Measurements from ENCODE around the gene KRT79. TPM values are rescaled to one million over a fixed set of nuclear protein-coding genes. Genes with fewer than 3 reads are reported as not detected.

The KRT79 gene
- total RNA-seq, 2 experiments from 2014 or later: not detected

GRCh38 chr12:52838609-52839435 lies 4.7 kb upstream of the KRT79 start:
- Mint-ChIP-seq H3K27ac (no peak overlapping the region), H3K9me3 (no peaks in the 10 kb centered on the region), H3K36me3 (ENCODE audit: low read depth) (no peaks in the 10 kb centered on the region), H3K27me3 (ENCODE audit: low read depth) (no peaks in the 10 kb centered on the region), H3K4me1 (ENCODE audit: low read depth) (peaks cover 22% of the 10 kb centered on the region), H3K4me3 (no peak overlapping the region)
- DNase-seq: no peak
- intact Hi-C loops (cut with micrococcal nuclease): no loop called here
- CTCF ChIA-PET: interaction anchor here (1.0 to 1.2 kb wide), 2 partner anchors 41 to 466 kb away, joined by 4 read pairs; no protein-coding TSS in a partner anchor

DNA sequence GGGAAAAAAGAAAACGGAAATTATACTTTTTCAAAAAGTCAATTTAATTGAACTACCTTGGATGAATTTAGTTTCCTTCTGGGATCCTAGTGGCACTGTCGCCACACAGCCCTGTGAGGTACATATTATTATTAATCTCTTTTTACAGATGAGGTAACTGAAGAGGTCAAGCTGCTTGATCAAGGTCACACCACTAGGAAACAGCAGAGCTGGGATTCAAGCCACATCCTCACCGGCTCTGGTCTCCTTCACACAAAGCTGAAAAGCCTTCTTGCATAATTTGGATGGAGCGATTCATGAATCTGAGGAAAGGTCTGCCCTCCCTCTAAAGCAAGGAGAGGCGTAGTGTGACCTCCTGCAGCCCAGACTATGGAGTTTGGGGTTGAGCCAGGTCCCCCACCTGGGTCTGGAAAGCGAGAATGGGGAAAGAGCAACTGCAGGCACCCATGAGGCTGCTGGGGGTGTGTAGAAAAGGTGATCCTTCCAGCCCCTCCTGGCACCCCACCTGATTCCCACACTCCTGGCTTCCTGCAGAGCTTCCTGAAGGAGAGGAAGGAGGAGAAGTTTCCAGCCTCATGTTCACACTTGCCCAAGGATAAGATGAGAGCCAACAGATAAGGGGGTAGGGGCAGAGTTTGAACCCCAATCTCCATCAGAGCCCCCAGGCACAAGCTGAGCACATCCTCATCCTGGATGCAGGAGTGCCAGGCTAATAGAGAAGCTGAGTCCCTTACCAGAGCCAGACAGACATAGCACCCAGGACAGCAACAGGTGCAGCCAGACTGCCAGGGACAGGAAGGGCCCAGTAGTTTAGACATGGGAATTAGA lies 3.9 kb upstream of the KRT79 start:
- no peak for DNase-seq
- H3K4me3 Mint-ChIP-seq: no peak overlapping the region
- CTCF ChIA-PET: interaction anchor here (1.0 to 1.2 kb wide), 2 partner anchors 42 to 466 kb away, joined by 4 read pairs; no protein-coding TSS in a partner anchor

DNA sequence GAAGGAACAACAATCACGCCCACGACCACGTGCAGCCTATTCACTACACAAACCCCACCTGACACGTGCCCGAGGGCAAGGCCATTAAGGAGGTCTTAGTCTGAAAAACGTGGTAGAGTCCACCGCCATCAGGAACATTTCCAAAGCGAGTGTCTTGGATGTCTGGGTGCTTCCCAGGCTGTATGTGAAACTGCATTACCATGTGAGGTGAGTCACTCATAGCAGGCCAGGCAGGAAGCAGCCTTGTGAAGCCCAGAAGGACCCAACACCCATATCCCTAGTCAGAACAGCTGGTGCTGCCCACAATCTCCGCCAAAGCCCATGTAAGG lies 3.3 kb upstream of the KRT79 start:
- intact Hi-C loops (cut with micrococcal nuclease): no loop called here
- Mint-ChIP-seq H3K27ac (no peak overlapping the region), H3K4me1 (ENCODE audit: low read depth) (peaks cover 22% of the 10 kb centered on the region), H3K27me3 (ENCODE audit: low read depth) (no peaks in the 10 kb centered on the region), H3K9me3 (no peaks in the 10 kb centered on the region), H3K4me3 (no peak overlapping the region), H3K36me3 (ENCODE audit: low read depth) (no peaks in the 10 kb centered on the region)
- CTCF ChIA-PET: no interaction called here
- DNase-seq: peak; percentile 10

More for the DNA sequence above, 3.9 kb upstream of the KRT79 start:
- Mint-ChIP-seq H3K9me3 (no peaks in the 10 kb centered on the region), H3K4me1 (ENCODE audit: low read depth) (peaks cover 22% of the 10 kb centered on the region), H3K36me3 (ENCODE audit: low read depth) (no peaks in the 10 kb centered on the region), H3K27me3 (ENCODE audit: low read depth) (no peaks in the 10 kb centered on the region), H3K27ac (no peak overlapping the region)
- intact Hi-C loops (cut with micrococcal nuclease): no loop called here

GRCh38 chr12:52836491-52837412 lies 2.6 kb upstream of the KRT79 start:
- peaks cover 22% of the 10 kb centered on the region for H3K4me1 Mint-ChIP-seq (ENCODE audit: low read depth)
- H3K4me3 Mint-ChIP-seq: no peak overlapping the region
- no peak overlapping the region for H3K27ac Mint-ChIP-seq
- CTCF ChIA-PET: interaction anchor here (0.8 kb wide), 1 partner anchor 34 kb away, joined by 3 read pairs; no protein-coding TSS in a partner anchor
- no peaks in the 10 kb centered on the region for H3K27me3 Mint-ChIP-seq (ENCODE audit: low read depth)
- H3K9me3 Mint-ChIP-seq: no peaks in the 10 kb centered on the region
- intact Hi-C loops (cut with micrococcal nuclease): no loop called here
- no peaks in the 10 kb centered on the region for H3K36me3 Mint-ChIP-seq (ENCODE audit: low read depth)
- DNase-seq: no peak

DNA sequence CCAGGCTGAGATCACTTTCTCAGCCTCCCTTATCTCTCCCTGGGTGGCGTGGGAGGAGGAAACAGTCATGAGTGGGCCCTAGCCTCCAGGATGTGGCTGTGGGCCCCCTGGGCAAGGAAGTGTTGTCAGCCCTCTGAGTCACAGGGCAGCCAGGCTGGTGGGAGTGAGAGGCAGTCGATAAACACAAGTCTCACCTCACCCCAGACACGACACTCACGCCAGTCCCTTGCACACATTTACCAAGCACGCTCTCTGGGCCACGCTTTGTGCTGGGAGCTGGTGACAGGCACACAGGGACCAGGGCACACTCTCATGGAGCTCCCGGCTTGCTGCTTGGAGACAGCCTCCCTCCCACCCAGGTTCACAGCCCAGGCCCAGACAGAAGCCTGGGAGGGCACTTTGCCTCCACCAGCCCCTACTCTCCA lies 1.9 kb upstream of the KRT79 start:
- Mint-ChIP-seq H3K9me3 (no peaks in the 10 kb centered on the region), H3K27ac (no peak overlapping the region), H3K36me3 (ENCODE audit: low read depth) (no peaks in the 10 kb centered on the region), H3K4me1 (ENCODE audit: low read depth) (peaks cover 22% of the 10 kb centered on the region), H3K27me3 (ENCODE audit: low read depth) (no peaks in the 10 kb centered on the region), H3K4me3 (no peak overlapping the region)
- intact Hi-C loops (cut with micrococcal nuclease): no loop called here
- peak; percentile 64 for DNase-seq
- CTCF ChIA-PET: no interaction called here

GRCh38 chr12:52835271-52836041 lies 1.3 kb upstream of the KRT79 start:
- Mint-ChIP-seq H3K27ac (no peak overlapping the region), H3K4me3 (no peak overlapping the region), H3K36me3 (ENCODE audit: low read depth) (no peaks in the 10 kb centered on the region), H3K9me3 (no peaks in the 10 kb centered on the region), H3K4me1 (ENCODE audit: low read depth) (peaks cover 22% of the 10 kb centered on the region), H3K27me3 (ENCODE audit: low read depth) (no peaks in the 10 kb centered on the region)
- intact Hi-C loops (cut with micrococcal nuclease): no loop called here
- DNase-seq: no peak
- CTCF ChIA-PET: no interaction called here

DNA sequence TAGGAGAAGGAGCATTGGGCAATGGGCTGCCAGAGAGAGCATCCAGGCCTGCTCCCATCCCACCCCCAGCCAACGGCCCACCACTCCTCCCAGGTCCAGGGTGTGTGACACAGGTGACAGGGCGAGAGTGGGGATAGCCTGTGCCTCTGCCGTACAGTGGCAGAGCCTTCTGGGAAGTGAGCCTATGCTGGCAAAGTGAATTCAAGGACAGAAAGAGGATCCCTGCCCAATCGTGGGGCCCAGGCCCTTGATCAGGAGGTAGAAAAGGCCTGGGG lies 553 bp upstream of the KRT79 start:
- intact Hi-C loops (cut with micrococcal nuclease): no loop called here
- no peak overlapping the region for H3K4me3 Mint-ChIP-seq
- CTCF ChIA-PET: no interaction called here
- H3K27me3 Mint-ChIP-seq (ENCODE audit: low read depth): no peaks in the 10 kb centered on the region
- peaks cover 22% of the 10 kb centered on the region for H3K4me1 Mint-ChIP-seq (ENCODE audit: low read depth)
- H3K27ac Mint-ChIP-seq: no peak overlapping the region
- H3K9me3 Mint-ChIP-seq: no peaks in the 10 kb centered on the region
- no peak for DNase-seq
- no peaks in the 10 kb centered on the region for H3K36me3 Mint-ChIP-seq (ENCODE audit: low read depth)

DNA sequence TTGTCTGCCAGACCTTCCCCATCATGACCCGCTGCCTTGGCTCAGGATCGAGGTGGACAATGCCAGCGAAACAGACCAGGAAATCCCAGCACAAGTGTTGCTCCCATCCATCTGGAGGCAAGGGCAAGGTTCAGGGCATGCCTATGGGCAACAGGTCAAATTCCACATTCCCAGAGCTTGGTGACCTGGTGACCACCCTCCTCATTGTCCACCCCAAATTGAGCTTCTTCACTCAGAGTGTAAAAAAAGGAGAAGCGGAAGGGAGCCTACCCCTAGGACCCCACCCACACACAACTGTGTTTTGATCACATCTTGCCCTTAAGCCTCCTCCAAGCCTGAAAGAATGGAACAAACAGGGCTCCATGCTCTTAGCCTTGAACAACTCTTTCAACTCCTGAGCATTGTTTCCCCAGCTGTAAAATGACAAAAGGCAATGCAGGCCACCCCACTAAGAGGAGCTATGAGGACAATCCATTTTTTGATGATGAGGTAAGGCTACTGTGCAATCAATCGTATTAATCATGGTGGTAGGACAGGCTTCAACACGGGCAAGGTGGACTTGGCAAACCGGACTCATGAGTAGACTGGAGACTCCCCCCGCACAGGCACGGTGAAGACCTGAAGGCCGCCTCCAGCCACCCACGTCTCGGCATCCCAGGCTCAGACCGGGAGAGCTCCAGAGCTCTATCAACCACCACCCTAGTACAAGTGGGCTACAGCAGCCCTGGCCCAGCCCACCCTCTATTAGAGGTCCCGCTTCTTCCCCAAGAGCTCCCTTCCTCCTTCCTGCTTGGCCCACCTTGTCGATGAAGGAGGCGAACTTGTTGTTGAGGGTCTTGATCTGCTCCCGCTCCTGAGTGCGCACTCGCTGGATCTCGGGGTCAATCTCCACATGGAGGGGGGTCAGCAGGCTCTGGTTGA lies 866 bp downstream of the KRT79 start:
- Mint-ChIP-seq H3K27me3 (ENCODE audit: low read depth) (no peaks in the 10 kb centered on the region), H3K27ac (no peak overlapping the region), H3K36me3 (ENCODE audit: low read depth) (no peaks in the 10 kb centered on the region), H3K4me1 (ENCODE audit: low read depth) (peaks cover 28% of the 10 kb centered on the region), H3K9me3 (no peaks in the 10 kb centered on the region), H3K4me3 (no peak overlapping the region)
- CTCF ChIA-PET: no interaction called here
- no peak for DNase-seq
- intact Hi-C loops (cut with micrococcal nuclease): no loop called here

DNA sequence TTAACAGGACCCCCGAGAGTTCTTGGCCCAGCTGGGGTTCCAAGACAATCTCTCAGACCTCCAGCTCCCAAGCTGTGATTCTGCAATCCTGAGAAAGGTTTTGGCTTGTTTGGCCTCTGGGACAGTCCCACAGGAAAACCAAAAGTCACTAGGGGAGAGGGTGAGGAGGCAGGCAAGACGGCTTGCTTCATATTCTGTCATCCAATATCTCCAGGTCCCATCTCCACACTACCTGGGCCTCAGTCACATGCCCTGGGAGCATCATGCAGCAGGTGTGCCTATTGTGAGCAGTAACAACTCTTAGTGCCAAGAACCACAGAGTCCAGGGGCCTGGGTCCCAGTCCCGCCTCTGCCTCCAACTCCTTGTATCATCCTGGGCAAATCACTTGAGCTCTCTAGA lies 1.7 kb downstream of the KRT79 start:
- no peaks in the 10 kb centered on the region for H3K36me3 Mint-ChIP-seq (ENCODE audit: low read depth)
- H3K4me1 Mint-ChIP-seq (ENCODE audit: low read depth): peaks cover 26% of the 10 kb centered on the region
- no peaks in the 10 kb centered on the region for H3K27me3 Mint-ChIP-seq (ENCODE audit: low read depth)
- no peaks in the 10 kb centered on the region for H3K9me3 Mint-ChIP-seq
- H3K4me3 Mint-ChIP-seq: no peak overlapping the region
- intact Hi-C loops (cut with micrococcal nuclease): no loop called here
- CTCF ChIA-PET: interaction anchor here (0.6 to 1.9 kb wide), 4 partner anchors 52 to 1605 kb away, joined by 3 to 7 read pairs (median 4); no protein-coding TSS in a partner anchor
- no peak for DNase-seq
- H3K27ac Mint-ChIP-seq: no peak overlapping the region

DNA sequence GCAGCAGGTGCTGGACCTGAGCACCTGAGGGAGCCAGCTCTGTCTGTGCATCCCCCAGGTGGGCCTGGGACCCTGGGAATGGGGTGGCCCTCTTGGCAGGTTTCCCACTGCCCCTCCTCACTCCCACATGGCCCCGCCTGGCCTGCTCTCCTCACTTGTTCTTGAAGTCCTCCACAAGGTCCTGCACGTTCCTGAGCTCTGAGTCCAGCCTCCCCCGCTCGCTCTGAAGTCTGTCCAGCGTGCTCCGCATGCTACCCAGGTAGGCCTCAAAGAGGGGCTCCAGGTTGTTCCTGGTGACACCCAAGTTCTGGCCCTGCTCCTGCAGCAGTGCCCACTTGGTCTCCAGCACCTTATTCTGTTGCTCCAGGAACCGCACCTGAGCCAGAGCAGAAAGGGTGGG lies 2.9 kb downstream of the KRT79 start:
- intact Hi-C loops (cut with micrococcal nuclease): no loop called here
- DNase-seq: no peak
- peaks cover 18% of the 10 kb centered on the region for H3K4me1 Mint-ChIP-seq (ENCODE audit: low read depth)
- no peak overlapping the region for H3K27ac Mint-ChIP-seq
- H3K36me3 Mint-ChIP-seq (ENCODE audit: low read depth): no peaks in the 10 kb centered on the region
- H3K4me3 Mint-ChIP-seq: no peak overlapping the region
- no peaks in the 10 kb centered on the region for H3K27me3 Mint-ChIP-seq (ENCODE audit: low read depth)
- H3K9me3 Mint-ChIP-seq: no peaks in the 10 kb centered on the region
- CTCF ChIA-PET: interaction anchor here (0.7 to 1.9 kb wide), 4 partner anchors 40 to 249 kb away, joined by 3 to 7 read pairs (median 4); no protein-coding TSS in a partner anchor
